ENCODE data around the gene YIPF1.
"Not testable (repeated sequence)": the region's sequence is repeated elsewhere in the genome, so short reads cannot be mapped to it uniquely, and the experiment has no call there.

YIPF1 gene

DNA sequence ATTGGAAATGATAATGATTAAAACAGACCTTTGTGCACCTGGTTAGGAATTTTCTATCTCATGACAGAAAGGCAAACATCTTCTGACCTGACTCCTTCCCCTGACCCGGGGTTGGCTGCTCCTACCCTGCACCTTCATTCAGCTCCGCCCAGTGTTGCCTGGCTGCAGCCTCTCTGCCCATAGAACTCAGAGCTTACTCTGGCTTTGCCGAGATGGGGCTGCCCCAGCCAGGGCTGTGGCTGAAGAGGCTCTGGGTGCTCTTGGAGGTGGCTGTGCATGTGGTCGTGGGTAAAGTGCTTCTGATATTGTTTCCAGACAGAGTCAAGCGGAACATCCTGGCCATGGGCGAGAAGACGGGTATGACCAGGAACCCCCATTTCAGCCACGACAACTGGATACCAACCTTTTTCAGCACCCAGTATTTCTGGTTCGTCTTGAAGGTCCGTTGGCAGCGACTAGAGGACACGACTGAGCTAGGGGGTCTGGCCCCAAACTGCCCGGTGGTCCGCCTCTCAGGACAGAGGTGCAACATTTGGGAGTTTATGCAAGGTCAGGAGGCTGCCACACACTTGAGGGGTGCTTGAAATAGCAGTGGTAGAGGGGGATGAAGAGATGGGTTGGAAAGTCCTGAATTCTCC lies 4.5 kb upstream of the YIPF1 start, which contains the start of gene DIO1:
Gene DIO1, plus strand, starts transcription at position 189 of the 638 bp plus-strand sequence. Its CDS starts 24 bp downstream, at position 213.
- DNase-seq, result no peak

DNA sequence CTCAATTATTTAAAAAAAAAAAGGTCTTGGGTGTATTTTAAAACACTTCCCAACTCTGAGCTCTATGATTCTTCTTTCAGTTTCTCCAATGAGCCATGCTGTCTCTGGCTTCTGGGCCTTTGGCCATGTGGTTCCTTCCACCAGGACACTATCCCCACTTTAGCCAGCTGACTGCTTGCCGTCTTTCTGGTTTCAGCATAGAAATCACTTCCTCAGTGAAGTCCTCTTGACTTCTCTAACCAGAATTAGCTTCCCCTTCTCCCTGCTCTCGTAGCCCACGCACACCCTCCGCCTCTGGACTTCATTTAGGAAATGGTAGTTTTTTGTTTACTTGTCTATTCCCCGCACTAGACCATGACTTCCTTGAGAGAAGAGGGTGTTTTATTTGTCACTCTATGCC lies 3.3 kb upstream of the YIPF1 start:
- no peak for DNase-seq

DNA sequence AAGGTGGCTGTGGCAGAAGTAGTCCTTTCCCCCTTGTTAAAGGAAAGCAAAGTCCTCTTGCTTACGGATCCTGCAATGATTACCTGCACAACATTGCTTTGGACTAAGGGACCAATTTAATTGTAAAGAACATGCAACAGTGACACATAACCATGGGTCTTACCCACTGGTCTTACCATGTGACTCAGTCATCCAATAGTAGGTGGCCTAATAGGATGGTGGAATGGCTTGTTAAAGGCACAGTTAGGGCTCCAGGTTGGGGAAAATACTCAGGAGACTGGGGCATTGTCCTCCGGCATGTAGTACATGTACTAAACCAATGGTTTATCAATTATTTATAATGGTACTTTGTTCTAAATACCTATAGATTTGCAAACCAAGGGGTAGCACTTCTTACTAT lies 2.1 kb upstream of the YIPF1 start:
- no peak for DNase-seq

DNA sequence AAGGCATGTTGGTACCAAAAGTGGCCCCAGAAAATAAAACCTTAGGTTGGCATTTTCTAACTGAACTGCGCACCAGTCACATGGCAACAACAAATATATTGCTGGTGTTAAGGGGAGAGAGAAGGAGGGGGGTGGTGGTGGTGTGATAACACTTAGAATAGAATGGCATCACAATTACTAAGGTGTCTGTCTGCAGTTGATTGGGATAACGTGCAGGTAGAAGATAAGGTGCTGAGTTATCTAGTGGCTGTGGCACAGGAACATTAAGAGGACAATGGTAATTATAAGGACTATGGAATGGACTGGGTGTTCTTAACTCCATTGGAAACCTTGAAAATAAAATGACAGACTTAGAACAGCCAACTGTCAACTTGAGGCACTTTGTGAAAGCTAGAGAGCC lies 1.4 kb upstream of the YIPF1 start:
- no peak for DNase-seq

DNA sequence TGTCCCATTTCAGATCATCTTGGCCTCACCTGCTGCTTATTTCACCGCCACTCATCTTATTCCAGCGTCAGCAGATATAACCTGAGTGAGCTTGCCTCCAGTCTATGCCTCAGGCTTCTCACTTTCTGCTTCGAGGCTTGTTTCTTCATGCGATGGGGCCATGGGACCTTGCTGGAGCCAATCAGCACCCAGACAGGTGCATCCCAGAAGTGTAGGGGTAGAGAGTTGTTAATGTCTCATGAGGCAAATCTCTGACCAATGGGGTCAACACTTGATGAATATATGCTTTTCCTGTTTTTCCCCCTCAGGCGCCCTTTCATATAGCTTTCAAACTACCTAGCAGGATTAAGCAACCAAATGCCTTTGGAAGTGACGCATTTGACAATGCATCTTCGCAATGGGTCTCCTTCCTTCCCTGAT lies 935 bp upstream of the YIPF1 start:
- DNase-seq, result no peak

DNA sequence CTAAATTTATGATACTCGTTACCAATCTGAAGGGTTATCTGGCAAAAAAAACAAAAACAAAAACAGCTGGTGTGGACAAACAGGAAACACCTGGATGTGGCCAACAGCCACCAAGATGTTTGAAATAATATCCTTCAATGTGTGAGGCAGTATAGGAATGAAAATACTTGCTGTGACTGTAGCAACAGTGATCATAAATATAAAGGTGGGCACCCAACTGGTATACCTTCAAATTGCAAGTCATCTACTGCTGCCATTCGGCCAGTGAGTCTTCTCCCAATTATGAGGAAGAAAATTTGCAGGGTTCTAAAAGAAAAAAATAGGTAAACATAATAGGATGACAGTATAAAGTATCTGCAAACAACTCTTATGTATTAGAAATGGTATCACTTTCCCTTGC lies 916 bp downstream of the YIPF1 start:
- DNase-seq, result no peak

DNA sequence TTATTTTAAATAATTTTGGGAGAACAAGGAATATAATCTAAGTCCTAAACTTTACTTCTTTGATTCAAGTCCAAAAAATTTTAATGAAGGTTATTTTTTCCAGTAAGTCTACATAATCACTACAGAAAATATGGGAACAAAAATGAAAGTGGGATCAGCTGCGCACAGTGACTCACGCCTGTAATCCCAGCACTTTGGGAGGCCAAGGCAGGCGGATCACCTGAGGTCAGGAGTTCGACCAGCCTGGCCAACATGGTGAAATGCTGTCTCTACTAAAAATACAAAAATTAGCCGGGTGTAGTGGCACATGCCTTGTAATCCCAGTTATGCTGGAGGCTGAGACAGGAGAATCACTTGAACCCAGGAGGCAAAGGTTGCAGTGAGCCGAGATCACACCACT lies 6.0 kb downstream of the YIPF1 start:
- DNase-seq, result not testable (repeated sequence)

DNA sequence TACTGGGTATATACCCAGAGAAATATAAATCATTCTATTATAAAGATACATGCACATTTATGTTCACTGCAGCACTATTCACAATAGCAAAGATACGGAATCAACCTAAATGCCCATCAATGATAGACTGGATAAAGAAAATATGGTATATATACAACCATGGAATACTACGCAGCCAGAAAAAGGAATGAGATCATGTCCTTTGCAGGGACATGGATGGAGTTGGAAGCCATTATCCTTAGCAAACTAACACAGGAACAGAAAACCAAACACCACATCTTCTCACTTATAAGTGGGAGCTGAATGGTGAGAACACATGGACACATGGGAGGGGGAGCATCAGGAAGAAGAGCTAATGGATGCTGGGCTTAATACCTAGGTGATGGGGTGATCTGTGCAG lies 7.7 kb downstream of the YIPF1 start:
- not testable (repeated sequence) for DNase-seq

DNA sequence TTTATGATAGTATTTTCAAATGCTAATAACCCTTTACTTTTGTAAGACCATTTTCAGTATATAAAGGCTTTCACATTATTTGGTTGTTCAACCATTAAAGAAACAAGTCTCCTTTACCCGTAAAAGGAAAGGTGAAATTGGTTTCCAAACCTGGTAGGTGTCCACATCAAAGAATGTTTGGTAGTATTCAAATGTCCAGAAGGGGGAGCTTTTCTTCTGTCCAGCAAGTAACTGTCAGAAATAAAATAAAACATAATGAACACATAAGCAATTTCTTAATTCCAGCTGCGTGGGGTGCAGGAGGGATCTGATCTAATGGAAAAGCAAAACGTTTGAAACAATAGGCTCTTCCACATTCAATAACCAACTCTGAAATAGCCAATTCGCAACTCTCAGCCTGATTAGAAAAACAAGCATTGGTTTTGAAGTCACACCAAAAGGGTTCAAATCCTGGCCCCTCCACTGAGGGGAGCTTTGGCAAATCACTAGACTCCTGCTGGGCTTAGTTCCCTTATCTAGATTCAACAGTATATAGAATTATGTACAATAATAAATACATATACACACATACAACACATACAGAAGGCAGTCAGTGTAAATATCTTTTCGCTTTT lies 11.0 kb downstream of the YIPF1 start:
- peak; percentile 76 for DNase-seq

DNA sequence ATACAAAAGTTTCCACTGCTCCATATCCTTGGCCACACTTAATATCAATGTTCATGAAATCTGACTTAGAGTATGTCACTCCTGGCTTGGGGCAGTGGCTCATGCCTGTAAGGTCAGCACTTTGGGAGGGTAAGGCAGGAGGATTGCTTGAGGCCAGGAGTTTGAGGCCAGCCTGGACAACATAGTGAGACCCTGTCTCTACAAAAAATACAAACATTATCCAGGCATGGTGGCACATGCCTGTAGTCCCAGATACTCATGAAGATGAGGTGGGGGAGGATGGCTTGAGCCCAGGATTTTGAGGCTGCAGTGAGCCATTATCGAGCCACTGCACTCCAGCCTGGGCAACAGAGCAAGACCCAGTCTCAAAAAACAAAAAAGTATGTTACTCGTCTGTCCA lies 14.4 kb downstream of the YIPF1 start:
- not testable (repeated sequence) for DNase-seq

DNA sequence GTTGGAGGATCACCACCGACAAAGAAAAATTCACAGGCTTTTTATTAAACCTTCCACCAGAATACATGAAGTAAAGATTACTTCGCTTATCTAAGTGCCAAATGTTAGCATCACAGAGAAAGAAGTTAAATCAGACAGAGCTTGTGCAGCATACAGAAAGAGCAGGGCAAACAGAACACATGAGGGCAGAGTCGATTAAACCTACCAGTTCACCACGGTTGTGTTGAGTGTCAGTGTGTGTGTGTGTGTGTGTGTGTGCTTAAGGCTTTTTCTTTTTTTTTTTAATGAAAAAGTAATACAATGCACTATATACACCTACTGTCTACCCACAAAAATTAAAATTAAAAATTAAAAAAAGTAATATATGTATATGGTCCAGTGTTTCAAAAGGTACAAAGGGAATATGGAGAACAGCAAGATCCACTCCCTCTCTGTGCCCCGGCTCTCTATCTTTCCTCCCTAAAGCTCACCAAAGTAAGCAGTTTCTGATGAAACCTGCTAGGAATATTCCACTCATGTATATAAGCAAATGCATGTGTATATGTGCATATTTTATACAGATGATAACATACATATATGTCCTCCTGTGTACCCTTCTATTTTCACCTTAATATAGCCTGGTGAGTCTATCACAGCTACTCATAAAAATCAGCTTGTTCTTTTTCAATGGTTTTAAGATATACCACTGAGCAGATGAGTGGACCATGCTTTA lies 17.7 kb downstream of the YIPF1 start:
- no peak for DNase-seq

DNA sequence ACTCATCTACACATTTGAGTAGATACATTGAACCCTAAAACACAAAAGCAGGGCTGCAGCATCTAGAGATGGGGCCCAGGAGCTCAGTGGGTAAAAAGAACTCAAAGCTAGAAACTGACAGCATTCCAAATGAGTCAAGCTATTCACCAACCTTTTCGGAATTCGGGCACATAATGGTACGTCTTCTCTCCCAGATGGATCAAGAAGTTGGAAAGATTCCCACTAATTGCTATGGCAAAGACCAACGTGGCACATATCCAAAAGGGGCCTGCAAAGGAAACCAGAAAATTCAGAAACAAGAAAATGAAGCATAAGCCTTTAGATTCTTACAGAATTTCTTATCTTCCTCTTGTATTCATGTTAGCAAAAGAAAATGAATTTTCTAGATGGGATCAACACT lies 18.4 kb downstream of the YIPF1 start:
- no peak for DNase-seq

DNA sequence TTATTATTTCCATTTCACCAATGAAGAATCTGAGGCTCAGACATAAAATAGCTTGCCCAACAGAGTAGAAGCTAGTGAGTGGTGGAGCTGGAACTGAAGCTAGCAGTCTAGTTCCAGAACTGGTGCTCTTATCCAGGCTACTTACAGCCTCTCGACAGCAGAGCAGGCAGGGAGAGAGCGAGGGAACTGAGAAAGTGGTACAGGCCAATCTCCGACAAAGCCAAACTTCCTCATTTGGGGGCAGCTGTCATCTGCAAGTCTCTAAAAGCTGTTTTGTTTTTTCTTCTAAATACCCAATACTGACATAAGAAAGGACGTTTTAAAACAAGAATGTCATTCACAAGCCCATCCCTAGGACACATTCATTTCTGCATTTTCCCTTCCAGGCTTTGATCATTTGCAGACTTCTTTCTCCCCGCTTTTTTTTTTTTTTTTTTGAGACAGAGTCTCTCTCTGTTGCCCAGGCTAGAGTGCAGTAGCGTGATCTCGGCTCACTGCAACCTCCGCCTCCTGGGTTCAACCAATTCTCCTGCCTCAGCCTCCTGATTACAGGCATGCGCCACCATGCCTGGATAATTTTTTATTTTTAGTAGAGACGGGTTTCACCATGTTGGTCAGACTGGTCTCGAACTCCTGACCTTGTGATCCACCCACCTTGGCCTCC lies 20.0 kb downstream of the YIPF1 start:
- no peak for DNase-seq

DNA sequence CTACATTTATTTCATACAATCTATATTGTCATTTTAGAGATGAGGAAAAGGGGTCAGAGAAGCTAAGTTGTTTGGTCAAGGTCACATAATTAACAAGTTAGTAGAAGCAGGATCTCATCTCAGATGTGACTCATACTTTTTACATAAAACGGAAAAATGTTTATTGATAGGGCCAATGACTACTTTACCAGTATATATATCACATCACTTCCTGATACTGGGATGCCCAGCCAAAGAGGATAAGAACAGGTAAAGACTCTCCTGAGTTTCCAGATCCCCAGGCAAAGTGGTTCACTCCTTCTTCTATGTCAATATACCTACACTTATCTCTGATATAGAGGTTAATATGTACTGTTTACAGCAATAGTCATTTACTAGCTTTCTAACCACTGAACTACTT lies 21.0 kb downstream of the YIPF1 start:
- DNase-seq, result no peak

DNA sequence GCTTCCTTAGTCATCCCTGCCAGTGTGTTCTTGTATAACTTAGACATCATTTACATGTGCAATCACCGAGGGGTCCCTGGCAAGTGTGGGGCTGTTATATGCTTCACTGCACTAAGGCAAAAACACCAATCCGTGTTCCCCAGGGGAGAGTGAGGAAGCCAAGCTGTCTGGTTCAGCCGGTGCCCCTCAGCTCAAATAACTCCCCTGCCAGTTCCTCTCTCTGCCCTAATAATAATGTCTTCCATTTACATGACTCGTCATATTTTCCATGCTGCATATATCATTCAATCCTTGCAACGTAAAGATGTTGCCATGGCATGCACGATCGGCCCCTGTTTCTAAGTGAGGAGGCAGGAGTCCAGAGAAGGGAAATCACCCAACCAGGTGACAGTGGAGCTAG lies 27.1 kb downstream of the YIPF1 start:
- DNase-seq, result no peak

DNA sequence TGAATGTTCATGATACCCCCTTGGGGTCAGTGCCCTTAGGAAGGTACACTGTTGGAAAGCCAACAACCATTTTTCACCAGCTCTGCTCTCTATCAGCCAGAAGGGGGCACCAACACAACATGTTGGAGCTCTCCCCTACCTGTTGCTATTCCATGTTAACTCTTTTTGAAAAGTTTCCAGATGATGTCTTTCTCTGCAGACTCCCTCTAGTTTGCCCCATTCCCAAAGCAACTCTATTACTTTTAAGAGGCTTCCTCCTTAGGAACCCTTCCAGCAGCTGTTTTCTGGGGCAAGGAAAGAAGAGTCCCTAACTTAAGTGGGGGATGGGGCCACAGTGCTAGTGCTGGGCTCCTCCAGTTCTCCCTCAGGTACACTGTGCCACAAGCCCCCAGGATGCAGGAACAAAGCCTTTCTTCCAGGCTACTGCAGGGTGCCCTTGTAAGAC lies 28.6 kb downstream of the YIPF1 start:
- peak; percentile 70 for DNase-seq

DNA sequence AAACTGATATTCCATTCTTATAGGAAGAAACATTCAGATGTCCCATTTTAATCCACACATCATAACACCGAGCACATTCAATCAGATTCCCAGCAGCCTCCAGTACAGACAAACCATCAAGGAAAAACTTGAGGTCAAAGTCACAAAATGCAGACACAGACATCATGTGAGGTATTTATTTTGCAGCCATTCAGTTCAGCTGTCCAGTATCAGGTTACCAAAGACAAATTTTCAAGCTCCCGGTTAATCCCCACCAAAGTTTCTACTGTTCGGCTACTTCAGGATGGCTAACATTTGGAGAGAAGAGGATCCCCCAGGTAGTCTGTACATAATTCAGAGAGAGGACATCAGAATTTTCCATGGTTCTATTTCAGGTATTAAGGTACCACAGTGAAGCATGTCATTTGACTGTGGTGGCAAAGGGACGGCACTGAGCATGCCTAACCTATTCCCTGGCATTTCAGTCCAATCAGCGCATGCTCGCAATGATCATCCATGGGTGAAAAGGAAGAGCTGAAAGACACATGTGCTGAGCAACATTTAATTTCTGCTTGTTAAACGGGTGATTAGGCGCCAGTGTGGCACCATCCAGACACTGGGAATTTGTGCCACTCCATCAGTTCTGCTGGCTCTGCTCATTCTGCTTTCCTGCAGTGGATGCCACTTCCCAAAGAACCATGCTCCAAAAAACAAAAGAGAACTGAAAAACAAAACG lies 37.9 kb downstream of the YIPF1 start:
- DNase-seq, result no peak

DNA sequence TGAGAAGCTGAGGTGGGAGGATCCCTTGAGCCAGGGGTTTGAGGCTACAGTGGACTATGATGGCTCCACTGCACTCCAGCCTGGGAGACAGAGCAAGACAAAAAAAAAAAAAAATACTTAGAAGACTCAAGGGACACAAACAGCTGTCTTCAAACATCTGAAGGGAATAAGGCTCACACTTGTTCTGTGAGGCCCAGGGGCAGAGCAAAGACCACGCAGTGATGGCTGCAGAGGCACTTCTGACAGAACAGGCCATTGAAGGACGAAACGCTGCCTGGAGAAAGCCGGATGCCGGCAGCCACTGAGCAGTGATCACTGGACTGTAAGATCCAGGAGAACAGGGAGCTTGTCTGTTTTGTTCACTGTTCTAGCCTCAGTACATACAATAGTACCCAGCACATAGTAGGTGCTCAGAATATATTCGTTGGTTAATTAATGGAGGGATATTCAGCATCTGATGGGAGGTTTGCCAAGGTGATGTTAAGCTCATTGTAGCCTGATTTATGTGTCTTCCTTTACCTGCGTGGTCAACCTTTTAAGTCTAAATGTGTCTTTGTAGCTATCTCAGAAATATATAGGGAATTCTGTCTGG lies 39.4 kb downstream of the YIPF1 start:
- no peak for DNase-seq

DNA sequence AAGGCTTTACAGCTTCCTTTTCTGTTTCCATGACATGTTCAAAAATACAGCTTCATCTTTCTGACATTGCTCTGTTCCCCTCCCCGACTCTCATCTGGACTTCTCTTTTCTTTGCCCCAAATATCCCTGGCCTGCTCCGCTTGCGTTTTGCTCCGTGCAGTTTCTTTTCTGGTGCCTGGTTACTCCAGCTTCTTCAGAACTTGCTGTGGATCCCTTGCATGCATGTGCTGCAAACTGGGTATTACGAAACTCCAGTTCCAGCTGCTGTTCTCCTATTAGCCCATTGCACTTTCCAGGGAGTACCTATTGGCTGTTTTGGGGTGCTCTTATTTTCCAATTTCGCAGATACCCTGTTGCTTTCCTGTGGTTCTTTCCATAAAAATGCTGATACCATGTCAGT lies 41.6 kb downstream of the YIPF1 start:
- no peak for DNase-seq

DNA sequence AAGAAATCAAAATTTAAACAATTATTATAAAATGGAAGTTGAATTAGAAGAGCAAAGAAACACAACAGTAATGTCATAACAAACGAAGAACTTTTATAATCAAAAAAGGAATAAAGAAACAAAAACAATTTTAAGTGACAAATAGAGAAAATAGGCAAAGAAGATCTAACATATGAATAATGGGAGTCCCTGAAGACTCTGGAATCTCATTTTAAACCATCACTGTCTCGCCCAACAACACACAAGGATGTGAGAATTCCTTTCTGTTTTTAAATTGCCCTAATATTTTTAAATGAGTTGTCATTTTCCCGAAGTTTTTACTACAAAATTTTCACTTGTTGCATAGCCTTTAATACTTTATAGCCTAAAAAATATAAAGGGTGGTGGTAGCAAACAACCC lies 47.2 kb downstream of the YIPF1 start:
- no peak for DNase-seq

DNA sequence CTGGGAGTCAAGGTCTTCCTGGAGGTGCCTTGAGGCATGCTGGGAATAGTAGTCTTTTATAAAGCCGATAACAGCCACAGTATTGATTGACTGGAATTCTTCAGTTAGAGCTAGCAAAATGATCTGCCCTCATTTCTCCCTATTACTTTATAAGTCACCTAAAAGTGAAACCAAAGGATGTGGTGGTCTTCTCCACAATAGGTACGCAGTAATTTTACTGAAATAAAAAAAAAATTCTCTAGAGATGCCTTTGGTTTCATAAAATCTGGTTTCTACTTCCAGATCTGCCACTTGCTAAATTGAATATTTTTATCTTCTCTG lies 51.0 kb downstream of the YIPF1 start:
- no peak for DNase-seq

DNA sequence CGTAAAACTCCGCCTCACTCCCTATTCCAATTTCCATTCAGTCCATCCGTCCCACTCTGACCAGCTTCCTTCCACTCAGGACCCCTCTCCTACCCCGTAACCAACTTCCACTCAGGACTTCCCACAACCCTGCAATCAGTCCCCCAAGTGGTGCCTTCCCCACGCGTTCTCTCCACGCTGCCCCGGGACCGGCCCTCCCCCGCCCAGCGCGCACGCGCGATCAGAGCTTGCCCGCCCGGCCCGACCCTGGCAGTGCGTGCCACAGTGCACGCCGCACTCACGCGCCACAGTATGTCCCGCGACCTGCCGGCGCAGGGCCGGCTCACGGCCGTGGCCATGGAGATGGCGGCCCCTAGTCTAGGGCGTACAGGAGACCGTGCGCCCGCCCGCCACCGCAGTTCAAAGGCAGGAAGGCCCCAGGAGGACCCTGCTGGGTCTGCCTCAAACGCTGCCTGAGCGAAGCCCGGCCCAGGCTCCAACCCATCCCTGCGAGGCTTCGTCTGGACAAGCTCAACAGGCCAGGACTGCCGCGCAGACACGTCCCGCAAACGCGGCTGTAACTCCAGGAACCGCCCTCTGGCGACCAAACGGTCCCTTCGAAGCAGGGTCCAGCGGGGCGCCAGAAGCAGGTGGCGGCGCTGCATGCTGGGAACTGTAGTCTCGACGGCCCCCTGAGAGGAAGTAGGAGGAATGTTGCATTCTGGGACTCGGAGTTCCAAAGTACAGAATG lies 51.5 kb downstream of the YIPF1 start, which contains the start of gene NDC1:
Gene NDC1, minus strand, starts transcription at position 373 of the 730 bp plus-strand sequence. Its CDS starts 35 bp downstream, at position 338.
- DNase-seq, result peak; percentile 99

All from NCI-H2029 treated with DMSO at 0.1 percent for 48 hours (cell line).